NCI-H1105 (cell line): ENCODE results near the gene COL1A2.

ENCODE experiments used
- DNase-seq: peaks from one replicate; lab custom pipeline; 2025; lab: John Stamatoyannopoulos, UW

COL1A2 gene

GRCh38 chr7:94384315-94384714, 10.4 kb upstream of the COL1A2 start:
- DNase-seq, result no peak

- no peak for DNase-seq
Measured at GRCh38 chr7:94386416-94386815, 8.3 kb upstream of the COL1A2 start.

GRCh38 chr7:94388540-94388939, 6.2 kb upstream of the COL1A2 start:
- no peak for DNase-seq

- no peak for DNase-seq
Measured at GRCh38 chr7:94389381-94389780, 5.3 kb upstream of the COL1A2 start.

- no peak for DNase-seq
Measured at GRCh38 chr7:94391726-94392392, 2.8 kb upstream of the COL1A2 start.

GRCh38 chr7:94392393-94392786, 2.3 kb upstream of the COL1A2 start:
- no peak for DNase-seq

- no peak for DNase-seq
Measured at GRCh38 chr7:94393246-94394108, 1.2 kb upstream of the COL1A2 start.

GRCh38 chr7:94394109-94394436, 622 bp upstream of the COL1A2 start:
- DNase-seq, result no peak

- DNase-seq, result no peak
Measured at GRCh38 chr7:94395141-94396036, 694 bp downstream of the COL1A2 start.

- no peak for DNase-seq
Measured at GRCh38 chr7:94396037-94396431, 1.3 kb downstream of the COL1A2 start.

- no peak for DNase-seq
Measured at GRCh38 chr7:94396596-94396995, 1.9 kb downstream of the COL1A2 start.

GRCh38 chr7:94397722-94398121, 3.0 kb downstream of the COL1A2 start:
- DNase-seq, result no peak

- no peak for DNase-seq
Measured at GRCh38 chr7:94398841-94399240, 4.1 kb downstream of the COL1A2 start.

GRCh38 chr7:94400022-94400421, 5.3 kb downstream of the COL1A2 start:
- no peak for DNase-seq

- DNase-seq, result no peak
Measured at GRCh38 chr7:94400643-94401427, 6.1 kb downstream of the COL1A2 start.

- DNase-seq, result no peak
Measured at GRCh38 chr7:94401428-94401814, 6.7 kb downstream of the COL1A2 start.

- no peak for DNase-seq
Measured at GRCh38 chr7:94403546-94403945, 8.9 kb downstream of the COL1A2 start.

GRCh38 chr7:94405506-94405905, 10.8 kb downstream of the COL1A2 start:
- DNase-seq, result no peak

GRCh38 chr7:94406696-94407095, 12.0 kb downstream of the COL1A2 start:
- no peak for DNase-seq

GRCh38 chr7:94409200-94409948, 14.7 kb downstream of the COL1A2 start:
- no peak for DNase-seq
